Breast epithelium (tissue), 3 donors: ENCODE measurements around the gene SEMA3G.

Experiments
- CTCF ChIP-seq, 3 donors: fragments of 450-650 bp; IDR thresholded peaks; one replicate each; pipeline ENCODE4 v1.5.1; 2016 to 2017; ENCODE audit warnings: antibody characterized with exemption in 3 of 3, mild to moderate bottlenecking in 3 of 3, moderate library complexity in 3 of 3
- POLR2A ChIP-seq: fragments of 450-650 bp; IDR thresholded peaks from one replicate; pipeline ENCODE4 v1.6.1; 2016; ENCODE audit warnings: antibody characterized with exemption, mild to moderate bottlenecking, moderate library complexity

GRCh38 chr3:52488746-52489145 is 43.8 kb upstream of the SEMA3G start:
- TF ChIP-seq CTCF (IDR thresholded peaks at IDR 0.05) = no peak
- TF ChIP-seq POLR2A = no peak
